Measurements from ENCODE around the gene DECR2.

DECR2 gene

GRCh38 chr16:450785-451512 lies 49.3 kb downstream of the DECR2 start:
- Mint-ChIP-seq H3K4me3 (no peak overlapping the region), H3K36me3 (ENCODE audit: low read depth) (no peaks in the 10 kb centered on the region), H3K27me3 (ENCODE audit: low read depth) (no peaks in the 10 kb centered on the region), H3K4me1 (ENCODE audit: low read depth) (no peaks in the 10 kb centered on the region), H3K27ac (no peak overlapping the region), H3K9me3 (no peaks in the 10 kb centered on the region)
- DNase-seq (ENCODE audit: low spot score): no peak

- Mint-ChIP-seq H3K36me3 (ENCODE audit: low read depth) (no peaks in the 10 kb centered on the region), H3K4me1 (ENCODE audit: low read depth) (no peaks in the 10 kb centered on the region), H3K4me3 (no peak overlapping the region), H3K27me3 (ENCODE audit: low read depth) (no peaks in the 10 kb centered on the region), H3K9me3 (no peaks in the 10 kb centered on the region), H3K27ac (no peak overlapping the region)
- DNase-seq (ENCODE audit: low spot score): no peak
Measured at GRCh38 chr16:454397-454940, 52.8 kb downstream of the DECR2 start.

DNA sequence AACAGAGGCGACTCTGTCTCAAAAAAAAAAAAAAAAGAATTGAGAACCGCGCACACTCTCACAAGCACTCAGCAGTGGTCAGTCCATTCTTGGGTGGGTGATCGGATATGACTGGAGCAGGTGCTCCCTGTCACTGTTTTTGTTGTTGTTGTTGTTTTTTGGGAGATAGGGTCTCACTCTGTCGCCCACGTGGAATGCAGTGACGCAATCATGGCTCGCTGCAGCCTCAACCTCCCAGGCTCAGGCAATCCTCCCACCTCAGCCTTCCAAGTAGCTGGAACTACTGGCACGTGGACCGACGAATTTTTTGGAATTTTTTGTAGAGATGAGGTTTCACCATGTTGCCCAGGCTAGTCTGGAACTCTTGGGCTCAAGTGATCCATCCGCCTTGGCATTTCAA lies 53.8 kb downstream of the DECR2 start:
- H3K4me1 Mint-ChIP-seq (ENCODE audit: low read depth): no peaks in the 10 kb centered on the region
- no peak for DNase-seq (ENCODE audit: low spot score)
- H3K4me3 Mint-ChIP-seq: no peak overlapping the region
- no peaks in the 10 kb centered on the region for H3K9me3 Mint-ChIP-seq
- H3K27me3 Mint-ChIP-seq (ENCODE audit: low read depth): no peaks in the 10 kb centered on the region
- H3K36me3 Mint-ChIP-seq (ENCODE audit: low read depth): no peaks in the 10 kb centered on the region
- H3K27ac Mint-ChIP-seq: no peak overlapping the region

GRCh38 chr16:456891-457483 lies 55.3 kb downstream of the DECR2 start:
- no peak overlapping the region for H3K27ac Mint-ChIP-seq
- no peaks in the 10 kb centered on the region for H3K4me1 Mint-ChIP-seq (ENCODE audit: low read depth)
- H3K27me3 Mint-ChIP-seq (ENCODE audit: low read depth): no peaks in the 10 kb centered on the region
- DNase-seq (ENCODE audit: low spot score): no peak
- H3K4me3 Mint-ChIP-seq: no peak overlapping the region
- H3K36me3 Mint-ChIP-seq (ENCODE audit: low read depth): no peaks in the 10 kb centered on the region
- no peaks in the 10 kb centered on the region for H3K9me3 Mint-ChIP-seq

DNA sequence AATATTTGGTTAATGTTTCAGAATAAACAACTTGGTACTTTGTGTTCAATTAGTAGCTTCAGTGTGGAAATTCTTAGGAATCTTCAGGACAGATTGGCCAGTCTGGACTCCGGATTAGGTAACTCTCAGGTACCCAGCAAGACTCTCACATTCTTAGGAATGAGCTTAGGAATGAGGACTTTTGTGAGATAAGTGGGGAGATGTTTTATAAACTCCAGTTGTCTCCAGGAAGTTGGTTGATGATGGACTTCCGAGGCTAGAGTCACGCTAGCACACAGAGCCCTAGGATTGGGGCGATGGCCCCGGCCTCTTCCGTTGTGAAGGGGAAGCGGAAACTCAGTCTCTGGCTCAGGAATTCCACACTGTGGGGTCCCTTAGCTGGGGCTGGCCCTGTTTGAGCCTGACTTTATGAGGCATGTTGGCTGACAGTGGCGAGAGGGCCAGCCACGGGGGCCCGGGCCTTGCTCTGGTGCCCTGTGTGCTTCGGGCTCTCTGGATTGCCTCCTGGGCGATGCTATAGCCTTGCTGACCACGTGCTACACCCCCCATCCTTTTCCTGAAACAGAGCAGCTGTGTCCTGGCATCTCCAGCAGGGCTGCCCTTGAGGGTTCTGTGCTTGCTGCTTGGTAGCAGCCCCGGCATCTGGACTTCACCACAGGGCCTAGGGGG lies 56.2 kb downstream of the DECR2 start:
- Mint-ChIP-seq H3K36me3 (ENCODE audit: low read depth) (peaks cover 2% of the 10 kb centered on the region), H3K27ac (no peak overlapping the region), H3K4me3 (no peak overlapping the region), H3K27me3 (ENCODE audit: low read depth) (no peaks in the 10 kb centered on the region), H3K4me1 (ENCODE audit: low read depth) (no peaks in the 10 kb centered on the region), H3K9me3 (no peaks in the 10 kb centered on the region)
- no peak for DNase-seq (ENCODE audit: low spot score)

DNA sequence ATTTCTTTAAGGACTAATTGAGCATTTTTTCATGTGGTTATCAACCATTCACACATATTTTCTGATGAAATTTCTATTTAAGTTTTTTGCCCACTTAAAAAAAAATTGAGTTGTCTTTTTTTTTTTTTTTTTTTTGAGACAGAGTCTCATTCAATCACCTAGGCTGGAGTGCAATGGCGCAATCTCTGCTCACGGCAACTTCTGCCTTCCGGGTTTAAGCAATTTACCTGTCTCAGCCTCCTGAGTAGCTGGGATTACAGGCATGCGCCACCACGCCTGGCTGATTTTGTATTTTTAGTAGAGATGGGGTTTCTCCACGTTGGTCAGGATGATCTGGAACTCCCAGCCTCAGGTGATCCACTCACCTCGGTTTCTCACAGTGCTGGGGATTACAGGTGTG lies 58.1 kb downstream of the DECR2 start:
- Mint-ChIP-seq H3K27me3 (ENCODE audit: low read depth) (no peaks in the 10 kb centered on the region), H3K27ac (no peak overlapping the region)
- DNase-seq (ENCODE audit: low spot score): no peak

GRCh38 chr16:460787-461186 lies 59.1 kb downstream of the DECR2 start:
- Mint-ChIP-seq H3K36me3 (ENCODE audit: low read depth) (peaks cover 2% of the 10 kb centered on the region), H3K9me3 (no peaks in the 10 kb centered on the region), H3K4me3 (no peak overlapping the region), H3K27ac (no peak overlapping the region), H3K27me3 (ENCODE audit: low read depth) (no peaks in the 10 kb centered on the region), H3K4me1 (ENCODE audit: low read depth) (no peaks in the 10 kb centered on the region)
- DNase-seq (ENCODE audit: low spot score): no peak

More for the DNA sequence above, 58.1 kb downstream of the DECR2 start:
- Mint-ChIP-seq H3K4me3 (no peak overlapping the region), H3K9me3 (no peaks in the 10 kb centered on the region), H3K36me3 (ENCODE audit: low read depth) (peaks cover 2% of the 10 kb centered on the region), H3K4me1 (ENCODE audit: low read depth) (no peaks in the 10 kb centered on the region)

Data from T-helper 2 cell treated with Interferon-gamma antibody and Interleukin-4, amounts not matched to agents 5 μg/mL and 100 μg/mL, for 36 hours (primary cell).